Measurements from ENCODE around the gene IRF2.

GRCh38 chr4:184485279-184485678, 10.9 kb upstream of the IRF2 start:
- TF ChIP-seq CTCF (IDR thresholded peaks at IDR 0.05) (no peak), EZH2 (IDR thresholded peaks at IDR 0.05; ENCODE audit: borderline replicate concordance, insufficient read depth, low read depth, low read length, poor library complexity, severe bottlenecking) (no peak)
